Measurements from ENCODE around the gene HOXC11. TPM values are rescaled to one million over a fixed set of nuclear protein-coding genes. Genes with fewer than 3 reads are reported as not detected.
A peak's percentile ranks its signal among the peaks of the same experiment; 100 is the strongest.

HOXC11 gene
- total and polyA plus RNA-seq, 2 of the 4 experiments (the other 2 are of a cell fraction) = not detected

- ATAC-seq (ENCODE audit: low read depth) (no peak), DNase-seq (peak; percentile 45)
- Histone ChIP-seq H2AK5ac (ENCODE audit: low read depth, low read length) (no peak overlapping the region), H3K9me3 (ENCODE audit: control insufficient read depth, insufficient read depth, low read length) (peaks cover 15% of the 10 kb centered on the region), H4K8ac (ENCODE audit: low read depth in 2 of 2, low read length in 2 of 2) (no peak overlapping the region), H3K79me1 (ENCODE audit: low read depth in 1 of 2, low read length in 2 of 2) (no peaks in the 10 kb centered on the region), H2BK15ac (ENCODE audit: low read depth, low read length) (no peak overlapping the region), H4K91ac (ENCODE audit: insufficient read depth, low read depth, low read length) (no peak overlapping the region), H3K9me1 (ENCODE audit: insufficient read depth, low read length) (no peaks in the 10 kb centered on the region), H3K23ac (ENCODE audit: low read depth, low read length) (no peak overlapping the region), H2BK120ac (ENCODE audit: low read depth, low read length) (no peak overlapping the region), H3K36me3 (ENCODE audit: control insufficient read depth, insufficient read depth, low read length) (no peaks in the 10 kb centered on the region), H2BK5ac (ENCODE audit: low read depth, low read length, poor library complexity, severe bottlenecking) (no peak overlapping the region), H3K4me2 (ENCODE audit: low read depth, low read length) (peak overlapping the region; percentile 61), H4K5ac (ENCODE audit: low read depth, low read length) (no peak overlapping the region), H3K56ac (ENCODE audit: extremely low read depth, insufficient read depth, low read length) (no peak overlapping the region), H3K27me3 (ENCODE audit: control insufficient read depth, insufficient read depth, low read length) (peaks cover 97% of the 10 kb centered on the region), H3K18ac (ENCODE audit: low read depth, low read length) (no peak overlapping the region), H2AFZ (replicated peaks; ENCODE audit: low read length, poor library complexity) (peak overlapping the region; percentile 6), H3K9ac (ENCODE audit: low read depth, low read length) (no peak overlapping the region), H2AK9ac (replicated peaks; ENCODE audit: low read depth, low read length, poor library complexity) (no peak overlapping the region), H3K14ac (replicated peaks; ENCODE audit: low read depth, low read length) (no peak overlapping the region), H3K4me3 (ENCODE audit: insufficient read depth, low read depth, low read length) (no peak overlapping the region), H4K20me1 (ENCODE audit: insufficient read depth, low read length) (no peaks in the 10 kb centered on the region; the same call in 1 of the 2 replicates), H3K27ac (ENCODE audit: insufficient read depth, low read length) (no peak overlapping the region), H3K4me1 (ENCODE audit: control insufficient read depth, insufficient read depth, low read length) (0 out of 2 replicates have a peak, but pooled peaks cover 2% of the 10 kb centered on the region), H2BK20ac (ENCODE audit: low read depth, low read length) (no peak overlapping the region), H3K4ac (ENCODE audit: low read depth, low read length) (no peak overlapping the region)
- intact Hi-C loops (cut with micrococcal nuclease) (loop anchor here (5.0 kb wide), 1 partner anchor 222 kb away; no protein-coding TSS in a partner anchor), dilution Hi-C loops (cut with HindIII; ENCODE audit: low sequenced_read_pairs, unreplicated experiment) (no loop called here), in situ Hi-C loops (cut with MboI; ENCODE audit: low sequenced_read_pairs) (loop anchor here (10.0 kb wide), 2 partner anchors 225 to 385 kb away; no protein-coding TSS in a partner anchor)
- POLR2A ChIA-PET (ENCODE audit: unreplicated experiment) = no interaction called here
- peak; percentile 39 for TF ChIP-seq RAD21 (IDR thresholded peaks at IDR 0.05; ENCODE audit: low read length)
- TF ChIP-seq SMC3 (IDR thresholded peaks at IDR 0.05; ENCODE audit: low read depth, low read length) = peak; percentile 39; the same call in 1 of the 2 replicates
- no peak for TF ChIP-seq CHD1 (IDR thresholded peaks at IDR 0.05; ENCODE audit: low read depth, low read length)
- peak; percentile 48 for TF ChIP-seq CTCF (conservative IDR thresholded peaks at IDR 0.05; ENCODE audit: low read depth, low read length)
- CTCF ChIA-PET = interaction anchor here (2.3 kb wide), 1 partner anchor 212 kb away, joined by 8 read pairs; no protein-coding TSS in a partner anchor
- no TSS peak for BruUV-seq (replicated peaks)
- 0% methylated on average over 1 of the region's 28 CpGs; no CpG with 5 or more reads in 1 of the 2 experiments for WGBS, 2 experiments (ENCODE audit: extremely low coverage in 2 of 2, insufficient read length in 1 of 2)
Observed at GRCh38 chr12:53989227-53990113, 16.5 kb downstream of the HOXC11 start.
